Activated CD4-positive, alpha-beta T cell treated with anti-CD3 and anti-CD28 coated beads, Interleukin-2, Interleukin-6, amounts not matched to agents 100 ng/mL and 50 ng/mL, durations not matched to agents 16 hours and 8 hours (primary cell): ENCODE results near the gene LIN52.

Experiments used
- DNase-seq: peaks from one replicate; pipeline ENCODE4 v3.0.0-alpha.2; 2020

Gene LIN52

GRCh38 chr14:74239848-74240793 lies 155.4 kb downstream of the LIN52 start:
- no peak for DNase-seq

DNA sequence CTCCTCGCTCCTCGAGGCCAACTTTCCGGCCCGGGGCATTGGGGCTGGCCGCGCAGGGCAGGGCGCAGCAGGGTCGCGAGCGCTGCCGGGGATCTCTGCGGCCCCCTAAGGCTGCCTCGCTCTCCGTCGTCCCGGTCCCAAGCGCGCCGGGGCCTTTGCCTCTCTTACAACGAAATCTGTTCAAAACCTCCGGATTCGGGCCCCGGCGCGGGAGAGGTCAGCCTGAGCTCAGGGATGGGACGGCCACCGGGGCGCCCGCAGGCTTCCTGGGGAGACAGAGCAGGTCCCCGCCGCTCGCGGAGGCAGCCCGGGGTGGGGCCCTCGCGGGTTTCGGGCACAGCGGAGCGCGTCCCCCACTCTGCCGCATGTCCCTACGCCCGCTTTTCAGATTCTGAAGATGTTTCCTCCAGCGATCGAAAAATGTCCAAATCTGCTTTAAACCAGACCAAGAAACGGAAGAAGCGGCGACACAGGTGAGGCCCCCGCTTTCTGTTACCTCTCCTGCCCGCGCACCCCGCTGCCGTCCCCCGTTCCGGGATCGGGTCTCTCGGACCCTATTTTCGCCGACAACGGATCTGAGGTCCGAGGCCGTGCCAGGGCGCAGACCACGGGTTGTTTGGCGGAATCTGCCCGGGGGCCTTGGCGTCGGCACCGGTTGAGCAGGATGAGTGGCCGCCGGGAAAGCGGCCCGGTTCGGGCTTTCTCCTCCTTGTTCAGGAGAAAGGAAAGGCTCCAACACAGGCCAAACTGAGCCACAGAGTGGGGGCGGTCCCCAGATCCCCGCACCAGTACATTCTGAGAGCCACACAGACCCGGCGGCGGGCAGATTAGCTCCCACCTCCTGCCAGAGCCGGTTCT lies 156.3 kb downstream of the LIN52 start:
- DNase-seq = no peak

- no peak for DNase-seq
These were observed 156.9 kb downstream of the LIN52 start for GRCh38 chr14:74241652-74242017.

- DNase-seq = no peak
These were observed 157.4 kb downstream of the LIN52 start for GRCh38 chr14:74242021-74242779.

DNA sequence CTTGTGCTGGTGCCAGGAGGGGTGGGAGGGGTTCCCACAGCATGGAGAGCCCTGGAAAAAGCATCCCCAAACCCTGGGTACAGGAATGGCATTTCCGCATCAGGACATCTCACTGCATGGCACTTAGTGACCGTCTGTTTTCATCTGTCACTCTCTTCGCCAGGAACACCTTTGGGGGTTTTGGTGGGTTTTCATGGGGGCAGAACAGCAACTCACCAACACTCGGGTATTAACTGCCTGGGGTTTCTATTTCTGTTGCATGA lies 158.0 kb downstream of the LIN52 start:
- DNase-seq = no peak

DNA sequence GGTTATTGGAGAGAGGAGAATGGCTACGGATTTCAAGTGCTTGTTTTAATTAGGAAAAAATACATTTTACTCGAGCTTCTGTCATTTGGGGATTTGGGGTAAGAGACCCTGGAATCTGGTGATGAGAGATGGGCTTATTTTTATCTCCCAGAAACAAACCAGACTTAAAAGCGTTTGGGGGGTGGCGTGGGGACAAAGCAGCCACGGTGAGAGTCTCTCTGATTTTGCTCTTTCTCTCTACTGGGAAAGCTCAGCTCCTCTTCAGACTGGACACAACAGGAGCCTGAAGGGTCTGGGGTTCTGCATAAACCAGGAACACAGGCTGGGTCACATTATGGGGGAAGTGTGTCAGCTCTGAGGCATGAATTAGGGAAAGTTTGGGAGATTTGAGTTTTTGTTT lies 158.3 kb downstream of the LIN52 start:
- DNase-seq = no peak

DNA sequence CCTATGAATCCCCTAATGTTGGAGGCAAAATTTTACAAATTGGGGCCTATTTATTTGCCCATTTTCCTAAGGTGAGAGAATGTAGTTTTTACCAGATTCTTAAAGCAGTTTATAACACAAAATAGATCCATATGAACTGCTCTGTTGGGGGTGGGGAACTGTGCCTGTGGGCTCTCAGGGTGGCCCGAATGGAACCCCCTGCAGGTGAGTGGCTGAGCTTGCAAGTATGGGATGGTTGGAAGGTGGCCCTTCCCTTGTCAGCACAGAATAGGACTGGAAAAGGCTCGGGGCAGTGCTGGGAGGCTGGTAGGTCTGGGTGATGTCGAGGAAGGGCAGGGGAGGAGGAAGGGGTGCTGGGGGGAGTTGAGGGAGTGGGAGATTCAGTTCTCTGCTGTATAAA lies 159.4 kb downstream of the LIN52 start:
- DNase-seq = no peak

GRCh38 chr14:74245292-74245691 lies 160.5 kb downstream of the LIN52 start:
- DNase-seq = no peak

DNA sequence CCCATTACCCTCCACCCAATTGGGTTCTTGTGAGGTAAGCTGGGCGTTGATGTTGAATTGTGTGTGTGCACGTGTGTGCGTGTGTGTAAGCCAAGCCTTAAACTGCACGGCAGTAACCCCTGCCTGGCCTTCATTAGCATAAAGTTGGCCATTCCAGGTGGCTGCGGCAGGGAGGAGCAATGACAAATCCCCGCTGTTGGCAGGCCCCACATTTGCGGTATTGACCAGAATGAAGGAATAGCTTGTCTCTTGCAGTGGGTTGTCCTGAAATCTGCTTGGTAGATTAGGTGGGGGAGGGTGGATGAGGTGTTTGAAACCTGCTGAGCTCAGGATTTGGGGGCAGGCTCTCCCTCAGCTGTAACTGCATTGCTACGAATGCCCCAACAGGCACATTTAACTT lies 161.8 kb downstream of the LIN52 start:
- DNase-seq = no peak

DNA sequence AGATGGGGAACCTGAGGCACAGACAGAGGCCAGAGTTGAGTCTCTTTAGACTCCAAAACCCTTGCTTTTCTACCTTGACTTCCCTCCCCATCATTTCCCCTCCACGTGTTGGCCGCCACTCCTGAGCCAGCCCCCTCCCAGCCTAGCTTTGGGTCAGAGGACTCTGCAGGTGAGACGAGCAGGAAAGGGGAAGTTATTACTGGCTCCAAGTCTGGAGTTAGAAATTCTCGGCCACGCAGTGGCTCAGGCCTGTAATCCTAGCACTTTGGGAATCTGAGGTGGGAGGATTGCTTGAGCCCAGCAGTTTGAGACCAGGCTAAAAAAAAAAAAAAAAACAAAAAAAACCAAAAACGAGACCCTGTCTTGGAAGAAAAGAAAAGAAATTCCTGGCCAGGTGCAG lies 163.3 kb downstream of the LIN52 start:
- DNase-seq = no peak

- no peak for DNase-seq
These were observed 164.9 kb downstream of the LIN52 start for GRCh38 chr14:74249433-74250375.
